HG03521 (cell line): ENCODE data around the gene ULK1.
"Not testable (repeated sequence)": the region's sequence is repeated elsewhere in the genome, so short reads cannot be mapped to it uniquely, and the experiment has no call there.

Experiments
- ATAC-seq: cut with Tn5 transposase; IDR thresholded peaks from one replicate; pipeline ENCODE4 v1.9.1; 2021; ENCODE audit warnings: mild to moderate bottlenecking, moderate library complexity; ENCODE audit not compliant: unreplicated experiment

ULK1 gene

GRCh38 chr12:131941116-131941986, 46.9 kb downstream of the ULK1 start:
- ATAC-seq: no peak

GRCh38 chr12:131941987-131942341, 47.5 kb downstream of the ULK1 start:
- ATAC-seq: no peak

GRCh38 chr12:131942671-131943070, 48.2 kb downstream of the ULK1 start:
- no peak for ATAC-seq

GRCh38 chr12:131943389-131943788, 49.0 kb downstream of the ULK1 start:
- no peak for ATAC-seq

GRCh38 chr12:131943876-131944275, 49.5 kb downstream of the ULK1 start:
- no peak for ATAC-seq

GRCh38 chr12:131944601-131945251, 50.3 kb downstream of the ULK1 start:
- ATAC-seq: no peak

GRCh38 chr12:131946757-131947156, 52.3 kb downstream of the ULK1 start:
- no peak for ATAC-seq

- ATAC-seq: no peak
These were observed 53.1 kb downstream of the ULK1 start for GRCh38 chr12:131947482-131948027.

GRCh38 chr12:131948166-131948712, 53.8 kb downstream of the ULK1 start:
- no peak for ATAC-seq

- not testable (repeated sequence) for ATAC-seq
These were observed 54.5 kb downstream of the ULK1 start for GRCh38 chr12:131948713-131949430.

GRCh38 chr12:131949431-131950181, 55.2 kb downstream of the ULK1 start, which contains the start of gene EP400:
EP400 (plus strand) TSS chr12:131949942; CDS start chr12:131960620, 10,678 bp downstream.
- ATAC-seq: peak; percentile 96

GRCh38 chr12:131950182-131950913, 55.9 kb downstream of the ULK1 start:
- peak; percentile 16 for ATAC-seq

- not testable (repeated sequence) for ATAC-seq
These were observed 59.4 kb downstream of the ULK1 start for GRCh38 chr12:131953810-131954209.

GRCh38 chr12:131954460-131954859, 60.0 kb downstream of the ULK1 start:
- not testable (repeated sequence) for ATAC-seq

GRCh38 chr12:131959116-131959515, 64.7 kb downstream of the ULK1 start:
- no peak for ATAC-seq

- ATAC-seq: no peak
These were observed 65.5 kb downstream of the ULK1 start for GRCh38 chr12:131959641-131960589.

- not testable (repeated sequence) for ATAC-seq
These were observed 66.3 kb downstream of the ULK1 start for GRCh38 chr12:131960590-131961325.

- ATAC-seq: not testable (repeated sequence)
These were observed 66.9 kb downstream of the ULK1 start for GRCh38 chr12:131961328-131961727.
